Activated T-helper 1 cell treated with anti-CD3 and anti-CD28 coated beads, Interleukin-12 subunit alpha, Interleukin-12 subunit beta, Interleukin-2, Interleukin-4 antibody, amounts not matched to agents 30 ng/mL and 10 ng/mL and 1 ng/mL, durations not matched to agents 14 hours and 24 hours and 36 hours (primary cell): ENCODE data around the gene MPC1L. TPM values are rescaled to one million over a fixed set of nuclear protein-coding genes. Genes with fewer than 3 reads are reported as not detected.

Source experiments
- total RNA-seq: library from RNA; stranded (reverse); gene quantifications from 2 replicates; pipeline ENCODE4 v1.2.3, GENCODE V29; 2022

MPC1L gene
- total RNA-seq, 1 donor from 2014 or later: not detected

Other genes starting within 250 kb of the MPC1L start
- gene ATP6AP2, start 42.5 kb upstream of the MPC1L start, total RNA-seq: 65.4 and 67.1 TPM in 2 replicates
- 15.7 and 16.9 TPM in 2 replicates for gene CXorf38, start 24.1 kb downstream of the MPC1L start, total RNA-seq
- 36.4 and 40.9 TPM in 2 replicates for gene MED14, start 112.1 kb downstream of the MPC1L start, total RNA-seq